ENCODE results near the gene CFAP99.

Gene CFAP99

DNA sequence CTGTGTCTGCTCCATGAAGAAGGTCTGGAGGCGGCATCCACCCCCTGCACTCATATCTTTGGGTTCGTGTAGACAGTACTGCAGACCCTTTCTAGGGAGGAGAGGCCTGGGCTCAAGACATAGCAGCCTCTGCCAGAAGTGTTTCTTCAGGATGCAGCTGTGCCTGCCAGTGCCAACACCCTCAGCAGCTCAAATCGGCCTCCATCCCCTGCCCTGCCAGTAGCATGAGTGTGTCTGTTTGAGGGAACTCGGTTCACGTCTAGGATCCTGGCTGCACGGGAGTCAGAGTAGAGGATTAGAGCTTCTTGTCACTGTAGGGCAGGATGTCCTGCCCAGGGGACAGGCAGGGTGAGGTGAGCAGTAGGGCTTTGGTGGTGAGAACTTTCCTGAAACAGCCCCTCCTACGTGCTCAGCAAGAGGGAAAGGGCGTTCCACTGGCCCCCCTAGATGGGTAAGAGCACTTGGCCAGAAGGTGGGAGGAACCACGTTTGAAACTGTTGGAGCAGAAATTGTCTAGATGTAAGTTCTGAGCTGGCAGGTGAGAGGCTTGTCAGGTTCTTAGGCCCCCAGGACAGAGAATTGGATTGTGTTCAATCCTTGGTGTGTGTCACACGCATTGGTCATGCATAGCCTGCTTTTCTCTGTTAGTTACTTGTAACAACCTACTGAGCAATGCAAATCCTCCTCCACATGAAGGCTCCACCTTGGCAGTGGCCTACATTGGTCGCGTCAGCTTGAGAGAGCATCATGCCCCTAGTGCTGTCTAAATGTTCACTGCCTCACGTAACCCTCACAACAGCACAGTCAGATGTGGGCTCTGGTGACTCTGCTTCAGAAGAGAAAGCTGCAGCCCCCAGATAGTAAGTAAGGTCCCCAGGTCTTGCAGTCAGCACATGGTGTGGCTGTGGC is 91.8 kb downstream of the CFAP99 start:
- DNase-seq (ENCODE audit: low spot score) = no peak

- DNase-seq (ENCODE audit: low spot score) = no peak
Observed at GRCh38 chr4:2511645-2512131, 92.9 kb downstream of the CFAP99 start.
